WTC11 (cell line): ENCODE measurements around the gene IRF7.

Experiments
- ETV6 ChIP-seq: sonication (generic); formaldehyde crosslinking; IDR thresholded peaks from 2 replicates; pipeline ENCODE4 v1.8.1; 2022; ENCODE audit warnings: mild to moderate bottlenecking, missing genetic modification reagents
- ZNF281 ChIP-seq: sonication (generic); formaldehyde crosslinking; IDR thresholded peaks from 2 replicates; pipeline ENCODE4 v1.8.0; 2023; ENCODE audit warnings: mild to moderate bottlenecking, missing genetic modification reagents

- TF ChIP-seq ZNF281 (CRISPR knock-in tag) = no peak
- TF ChIP-seq ETV6 (CRISPR knock-in tag) = no peak
These were observed 49.7 kb downstream of the IRF7 start for GRCh38 chr11:565921-566509.
